H1 (cell line): Measurements from ENCODE around the gene RNF130. TPM values are rescaled to one million over a fixed set of nuclear protein-coding genes. Genes with fewer than 3 reads are reported as not detected.

Source experiments
- POLR2AphosphoS5 ChIP-seq: IDR thresholded peaks from 2 replicates; pipeline ENCODE4 v1.6.1; 2011; ENCODE audit warnings: low read depth, low read length
- RXRA ChIP-seq: IDR thresholded peaks from 2 replicates; pipeline ENCODE4 v1.6.1; 2011; ENCODE audit warnings: low read depth, mild to moderate bottlenecking, low read length, moderate library complexity; ENCODE audit not compliant: insufficient read depth
- SIRT6 ChIP-seq: IDR thresholded peaks from one replicate; pipeline ENCODE4 v1.7.1; 2012; ENCODE audit warnings: low read length, inconsistent platforms
- polyA plus RNA-seq, 7 experiments: library from polyadenylated mRNA; depleted of rRNA in 3 of 7; stranded (reverse) in 5 of 7; unstranded in 2 of 7; fragments of >200 nt in 5 of 7; fragments of 200-250 nt in 2 of 7; gene quantifications; 1 replicate in 5 of 7; 2 replicates in 1 of 7; 4 replicates in 1 of 7; pipeline versions ENCODE4 v1.2.1 to v1.2.3, GENCODE V29; 2011 to 2013; ENCODE audit warnings: missing spikeins in 2 of 7, mixed read lengths in 2 of 7
- total RNA-seq: library from RNA; stranded (reverse); fragmentation: NEBNext Ultra II Directional; extraction: Animal tissue kit (Norgen Biotek cat#: 25700); gene quantifications from 2 replicates; pipeline ENCODE4 v1.2.1, GENCODE V29; 2021
- TF ChIP-seq, protein P1 (sequence below): IDR thresholded peaks from 2 replicates; pipeline ENCODE4 v1.6.1; 2011; ENCODE audit warnings: low read depth, mild to moderate bottlenecking, low read length; ENCODE audit not compliant: insufficient read depth

The RNF130 gene
- total and polyA plus RNA-seq, 2 of the 8 experiments (the other 6 are each of a cell fraction or from before 2014, with no cell fraction given): 65.1 to 70.0 TPM

GRCh38 chr5:179916523-179916922 lies 155.0 kb downstream of the RNF130 start (continued):
- TF ChIP-seq, protein P1, sequence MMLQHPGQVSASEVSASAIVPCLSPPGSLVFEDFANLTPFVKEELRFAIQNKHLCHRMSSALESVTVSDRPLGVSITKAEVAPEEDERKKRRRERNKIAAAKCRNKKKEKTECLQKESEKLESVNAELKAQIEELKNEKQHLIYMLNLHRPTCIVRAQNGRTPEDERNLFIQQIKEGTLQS: no peak
- TF ChIP-seq RXRA: no peak
- TF ChIP-seq SIRT6: no peak
- no peak for TF ChIP-seq POLR2AphosphoS5
